K562 (cell line): ENCODE data around the gene GPR15LG. TPM values are rescaled to one million over a fixed set of nuclear protein-coding genes. Genes with fewer than 3 reads are reported as not detected.

Source experiments
- ATAC-seq: fragments of 200-7000 bp; cut with Tn5 transposase; 3 replicates; pipeline ENCODE4 v1.9.1; 2020; ENCODE audit warnings: moderate library complexity
- BruUV-seq: library from RNA; stranded (reverse); fragments of 400-500 nt; replicated peaks from 2 replicates; lab custom pipeline; 2021; lab: Mats Ljungman, UMichigan
- CTCF ChIA-PET: fragments of 300-600 bp; formaldehyde crosslinking; extraction: SDS; loops from one replicate; lab custom pipeline; 2021; ENCODE audit warnings: low intra/inter-chr PET ratio; lab: Yijun Ruan, JAX
- POLR2A ChIA-PET: fragments of 300-600, 350-650 bp; sonication (Branson Sonifier 250); formaldehyde crosslinking; extraction: SDS; loops from one replicate; lab custom pipeline; 2021; ENCODE audit warnings: antibody characterized with exemption, inconsistent platforms; lab: Yijun Ruan, JAX
- DNase-seq, 4 experiments: peaks; one replicate each; pipeline versions ENCODE4 v3.0.0 to v3.0.0-alpha.2; 2011 to 2018; ENCODE audit warnings: low spot score in 3 of 4, mixed read lengths in 3 of 4; ENCODE audit errors: extremely low read depth in 1 of 4
- FAIRE-seq: peaks from 2 replicates; lab custom pipeline; 2011; peaks lifted over from hg19 to GRCh38; lab: Jason Lieb, UNC
- H2AFZ ChIP-seq: 2 replicates; pipeline ENCODE4 v1.6.0; 2011; ENCODE audit warnings: low read depth, low read length, control low read depth, inconsistent platforms
- H3K27ac ChIP-seq: fragments of 200-600 bp; 3 replicates; pipeline ENCODE4 v1.8.0; 2011; ENCODE audit warnings: low read depth, mild to moderate bottlenecking, control low read depth, inconsistent platforms, low read length, moderate library complexity, mixed read lengths; ENCODE audit errors: extremely low read depth
- H3K27me3 ChIP-seq, 2 experiments: fragments of 300-600 bp in 1 of 2; 2 replicates in 1 of 2; 3 replicates in 1 of 2; pipeline versions ENCODE4 v1.6.0 to v1.8.0; 2011; ENCODE audit warnings: inconsistent platforms in 2 of 2, low read length in 2 of 2, mild to moderate bottlenecking in 1 of 2, mixed read lengths in 1 of 2, moderate library complexity in 1 of 2; ENCODE audit not compliant: control insufficient read depth in 2 of 2, insufficient read depth in 2 of 2
- H3K36me3 ChIP-seq: fragments of 300-600 bp; 3 replicates; pipeline ENCODE4 v1.8.0; 2011; ENCODE audit warnings: mild to moderate bottlenecking, low read length, inconsistent platforms; ENCODE audit not compliant: control insufficient read depth, insufficient read depth
- H3K4me1 ChIP-seq, 2 experiments: fragments of 200-600 bp in 1 of 2; replicated peaks in 1 of 2; 2 replicates in 1 of 2; 3 replicates in 1 of 2; pipeline versions ENCODE4 v1.5.1 to v1.8.0; 2011; ENCODE audit warnings: inconsistent platforms in 2 of 2, low read length in 2 of 2, mild to moderate bottlenecking in 1 of 2, mixed read lengths in 1 of 2, moderate library complexity in 1 of 2; ENCODE audit not compliant: control insufficient read depth in 2 of 2, insufficient read depth in 2 of 2
- H3K4me2 ChIP-seq: 2 replicates; pipeline ENCODE4 v1.6.1; 2011; ENCODE audit warnings: low read length, control low read depth, inconsistent platforms, mixed read lengths; ENCODE audit not compliant: insufficient read depth
- H3K4me3 ChIP-seq: fragments of 200-600 bp; sonication (generic), shearing (Covaris generic); 2 replicates; pipeline ENCODE4 v1.5.1; 2016; ENCODE audit warnings: control low read depth, inconsistent platforms
- H3K79me2 ChIP-seq: fragments of 200-600 bp; 3 replicates; pipeline ENCODE4 v1.8.0; 2011; ENCODE audit warnings: low read length, inconsistent platforms; ENCODE audit not compliant: control insufficient read depth, insufficient read depth
- H3K9ac ChIP-seq, 2 experiments: 2 replicates each; pipeline versions ENCODE4 v1.6.0 to v1.6.1; 2011; ENCODE audit warnings: low read depth in 2 of 2, low read length in 2 of 2, control low read depth in 1 of 2, inconsistent platforms in 1 of 2, mild to moderate bottlenecking in 1 of 2, mixed read lengths in 1 of 2; ENCODE audit not compliant: insufficient read depth in 1 of 2
- H3K9me1 ChIP-seq: one replicate; pipeline ENCODE4 v1.6.0; 2011; ENCODE audit warnings: inconsistent platforms, mild to moderate bottlenecking, low read length, moderate library complexity; ENCODE audit not compliant: control insufficient read depth, insufficient read depth
- H3K9me3 ChIP-seq: replicated peaks from 2 replicates; pipeline ENCODE4 v1.5.1; 2011; ENCODE audit warnings: low read depth, low read length, inconsistent platforms; ENCODE audit not compliant: control insufficient read depth, insufficient read depth
- H4K20me1 ChIP-seq: replicated peaks from 2 replicates; pipeline ENCODE4 v1.6.1; 2011; ENCODE audit warnings: low read length, inconsistent platforms, mixed read lengths; ENCODE audit not compliant: control insufficient read depth, insufficient read depth
- BRF1 ChIP-seq: IDR thresholded peaks from 3 replicates; pipeline ENCODE4 v1.6.1; 2011; ENCODE audit warnings: borderline replicate concordance, mild to moderate bottlenecking; ENCODE audit not compliant: insufficient read length; ENCODE audit errors: extremely low read depth
- CREB1 ChIP-seq, 2 experiments: sonication (generic) in 1 of 2; formaldehyde crosslinking in 1 of 2; IDR thresholded peaks; 2 replicates each; pipeline versions ENCODE4 v1.6.1 to v1.8.0; 2012 to 2022; ENCODE audit warnings: inconsistent platforms in 1 of 2, mild to moderate bottlenecking in 1 of 2, missing genetic modification reagents in 1 of 2, moderate library complexity in 1 of 2
- ETV5 ChIP-seq: sonication (generic); formaldehyde crosslinking; IDR thresholded peaks from 2 replicates; pipeline ENCODE4 v1.4.0; 2020; ENCODE audit warnings: low read depth, mild to moderate bottlenecking, missing genetic modification reagents
- FOXA3 ChIP-seq, 2 experiments: fragments of 450-650 bp in 1 of 2; sonication (generic) in 1 of 2; formaldehyde crosslinking; IDR thresholded peaks in 1 of 2; conservative IDR thresholded peaks in 1 of 2; 2 replicates each; pipeline versions ENCODE4 v1.4.0 to v1.8.0; 2020 to 2022; ENCODE audit warnings: mild to moderate bottlenecking in 2 of 2, missing genetic modification reagents in 1 of 2
- HDGF ChIP-seq: fragments of 450-650 bp; IDR thresholded peaks from 2 replicates; pipeline ENCODE4 v1.6.1; 2016
- MCM5 ChIP-seq: fragments of 450-650 bp; IDR thresholded peaks from 2 replicates; pipeline ENCODE4 v1.6.1; 2016; ENCODE audit warnings: low read depth
- MTA1 ChIP-seq: fragments of 450-650 bp; IDR thresholded peaks from 2 replicates; pipeline ENCODE4 v1.6.1; 2017; ENCODE audit warnings: borderline replicate concordance
- PURB ChIP-seq: sonication (generic); formaldehyde crosslinking; IDR thresholded peaks from 2 replicates; pipeline ENCODE4 v1.9.0; 2021; ENCODE audit warnings: low read depth, mild to moderate bottlenecking, missing genetic modification reagents
- RB1 ChIP-seq: fragments of 450-650 bp; IDR thresholded peaks from 2 replicates; pipeline ENCODE4 v1.6.1; 2017; ENCODE audit warnings: low read depth, mild to moderate bottlenecking
- SIN3A ChIP-seq, 2 experiments: fragments of 150-350 bp in 1 of 2; IDR thresholded peaks; 2 replicates each; pipeline ENCODE4 v1.6.1; 2011 to 2016; ENCODE audit warnings: borderline replicate concordance in 2 of 2, low read depth in 2 of 2, low read length in 2 of 2, mild to moderate bottlenecking in 2 of 2, moderate library complexity in 2 of 2; ENCODE audit not compliant: control insufficient read depth in 1 of 2
- WGBS: fragments of 100-300 bp; shearing (Covaris generic); methylation state at CpG from one replicate; pipeline ENCODE4 v1.1.6; 2016; ENCODE audit warnings: low coverage, mixed read lengths; ENCODE audit not compliant: insufficient coverage; ENCODE audit errors: missing lambda C conversion rate; 5-methylcytosine and 5-hydroxymethylcytosine counted together
- in situ Hi-C: fragments of 300-500 bp; cut with MboI; formaldehyde crosslinking; loops from 4 replicates; pipeline ENCODE4 v1.15.0; 2018; ENCODE audit warnings: inconsistent platforms, mixed read lengths
- intact Hi-C: fragments of 100-400 bp; cut with micrococcal nuclease; formaldehyde crosslinking; loops from 2 replicates; pipeline ENCODE4 v1.14.2; 2022
- polyA plus RNA-seq, 8 experiments: library from polyadenylated mRNA; depleted of rRNA in 4 of 8; stranded (reverse) in 5 of 8; unstranded in 3 of 8; fragments of >200 nt; fragmentation: Nextera tagmentation in 2 of 8; fragmentation: Illumina TruSeq in 1 of 8; extraction: Ambion mirVana in 2 of 8; extraction: Trizol in 1 of 8; gene quantifications; 2 replicates each; pipeline versions ENCODE4 v1.2.1 to v1.2.3, GENCODE V29; 2011 to 2014; ENCODE audit warnings: inconsistent platforms in 1 of 8, missing spikeins in 1 of 8
- total RNA-seq, 7 experiments: library from RNA; depleted of rRNA in 6 of 7; stranded (reverse); fragments of >200 nt in 6 of 7; fragmentation: Illumina TruSeq in 2 of 7; extraction: Trizol in 2 of 7; gene quantifications; 2 replicates each; pipeline versions ENCODE4 v1.2.1 to v1.2.3, GENCODE V29; 2011 to 2021; ENCODE audit warnings: low replicate concordance in 1 of 7
- TF ChIP-seq, protein P1 (sequence below), 2 experiments: fragments of 450-650 bp; conservative IDR thresholded peaks; 2 replicates each; pipeline ENCODE4 v1.6.1; 2017; ENCODE audit warnings: mild to moderate bottlenecking in 2 of 2, moderate library complexity in 2 of 2
- TF ChIP-seq, protein P2 (sequence below): fragments of 450-650 bp; IDR thresholded peaks from 2 replicates; pipeline ENCODE4 v1.6.1; 2016; ENCODE audit warnings: mild to moderate bottlenecking

The GPR15LG gene
- total and polyA plus RNA-seq, 9 of the 15 experiments (the other 6 are each of a cell fraction or from before 2014, with no cell fraction given): 0.51 TPM; not detected in 8

DNA sequence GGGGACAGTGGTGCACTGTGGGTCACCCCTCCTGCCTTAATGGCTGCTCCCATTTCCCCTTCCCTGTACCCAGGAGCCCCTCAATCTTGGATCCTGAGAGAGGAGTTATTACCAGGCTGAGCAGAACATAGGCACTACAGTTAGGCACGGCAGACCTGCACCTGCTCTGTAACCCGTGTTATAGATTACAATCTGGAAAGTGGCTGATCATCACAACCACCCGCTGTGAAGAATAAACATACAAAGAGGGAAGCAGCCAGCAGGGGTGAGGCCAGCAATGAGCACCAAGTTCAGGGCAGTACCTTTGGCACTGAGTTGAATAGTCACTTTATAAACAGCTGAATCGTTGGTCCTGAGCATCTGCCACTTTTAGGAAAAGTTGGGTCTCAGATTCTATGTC lies 22.5 kb downstream of the GPR15LG start:
- ChIA-PET POLR2A (no interaction called here), CTCF (no interaction called here)
- no peak overlapping the region for H3K9ac ChIP-seq
- no peak overlapping the region for H3K27ac ChIP-seq
- no peak overlapping the region for H2AFZ ChIP-seq
- ATAC-seq: no peak
- no peak for DNase-seq
- H3K9me1 ChIP-seq: no peaks in the 10 kb centered on the region
- H3K27me3 ChIP-seq: peaks cover 38 to 73% of the 10 kb centered on the region in 2 experiments
- 0% methylated on average over 4 of the region's 4 CpGs for WGBS
- intact Hi-C loops (no loop called here), in situ Hi-C loops (no loop called here)
- peaks cover 7 to 23% of the 10 kb centered on the region in 2 experiments; a peak in 4 of 5 replicates for H3K4me1 ChIP-seq
- no peaks in the 10 kb centered on the region for H3K79me2 ChIP-seq
- TF ChIP-seq FOXA3 (CRISPR knock-in tag; conservative IDR thresholded peaks at IDR 0.05 in 1 of 2, IDR thresholded peaks at IDR 0.05 in 1 of 2) (peak in 1 of 2 experiments; percentile 29; a peak in 1 of 4 replicates), MCM5 (no peak)
- no peak overlapping the region for H3K4me3 ChIP-seq
- H3K9me3 ChIP-seq: no peaks in the 10 kb centered on the region
- H3K36me3 ChIP-seq: no peaks in the 10 kb centered on the region
- H3K4me2 ChIP-seq: no peak overlapping the region
- BruUV-seq: no TSS peak
- FAIRE-seq: no peak
- H4K20me1 ChIP-seq: peaks cover 6% of the 10 kb centered on the region; the same call in 1 of the 2 replicates

DNA sequence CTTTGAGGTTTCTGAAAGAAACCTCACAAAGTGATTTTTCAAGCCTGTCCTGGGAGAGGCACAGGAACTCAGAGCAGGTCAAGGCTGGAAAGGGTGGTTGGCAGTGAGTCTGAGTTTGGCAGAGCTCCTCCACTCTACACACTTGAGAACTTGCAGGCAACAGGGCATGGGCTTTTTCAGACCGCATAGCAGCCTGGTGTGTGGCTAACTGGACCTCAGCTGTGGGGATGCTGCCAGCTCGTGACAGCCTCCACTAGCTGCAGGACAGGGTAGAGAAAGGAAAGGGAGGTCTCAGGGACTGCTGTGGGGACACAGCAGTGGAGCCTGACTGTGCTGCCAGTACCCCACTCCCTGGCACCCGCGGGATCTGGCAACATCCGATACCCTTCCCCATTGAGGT lies 23.3 kb downstream of the GPR15LG start:
- in situ Hi-C loops: no loop called here
- Histone ChIP-seq H3K4me2 (no peak overlapping the region), H3K4me3 (no peak overlapping the region), H3K27ac (no peak overlapping the region), H3K79me2 (no peaks in the 10 kb centered on the region), H3K9me3 (no peaks in the 10 kb centered on the region), H3K9me1 (no peaks in the 10 kb centered on the region), H2AFZ (no peak overlapping the region), H3K27me3 (peaks cover 36 to 64% of the 10 kb centered on the region in 2 experiments), H3K9ac (no peak overlapping the region), H3K4me1 (peaks cover 13 to 30% of the 10 kb centered on the region in 2 experiments; a peak in 4 of 5 replicates), H3K36me3 (no peaks in the 10 kb centered on the region), H4K20me1 (peaks cover 6% of the 10 kb centered on the region; the same call in 1 of the 2 replicates)
- ChIA-PET CTCF (no interaction called here), POLR2A (interaction anchor here (0.6 to 1.4 kb wide), 3 partner anchors 9 to 114 kb away, joined by 3 to 4 read pairs (median 3); no protein-coding TSS in a partner anchor)
- FAIRE-seq (no peak), DNase-seq (no peak), ATAC-seq (no peak)
- TF ChIP-seq ETV5 (CRISPR knock-in tag): no peak
- no peak for TF ChIP-seq PURB (CRISPR knock-in tag)
- TF ChIP-seq SIN3A (IDR thresholded peaks at IDR 0.05; ENCODE audit: borderline replicate concordance in 2 of 2, control insufficient read depth in 1 of 2, low read depth in 2 of 2, low read length in 2 of 2): no peak
- TF ChIP-seq HDGF: no peak
- TF ChIP-seq, protein P1, sequence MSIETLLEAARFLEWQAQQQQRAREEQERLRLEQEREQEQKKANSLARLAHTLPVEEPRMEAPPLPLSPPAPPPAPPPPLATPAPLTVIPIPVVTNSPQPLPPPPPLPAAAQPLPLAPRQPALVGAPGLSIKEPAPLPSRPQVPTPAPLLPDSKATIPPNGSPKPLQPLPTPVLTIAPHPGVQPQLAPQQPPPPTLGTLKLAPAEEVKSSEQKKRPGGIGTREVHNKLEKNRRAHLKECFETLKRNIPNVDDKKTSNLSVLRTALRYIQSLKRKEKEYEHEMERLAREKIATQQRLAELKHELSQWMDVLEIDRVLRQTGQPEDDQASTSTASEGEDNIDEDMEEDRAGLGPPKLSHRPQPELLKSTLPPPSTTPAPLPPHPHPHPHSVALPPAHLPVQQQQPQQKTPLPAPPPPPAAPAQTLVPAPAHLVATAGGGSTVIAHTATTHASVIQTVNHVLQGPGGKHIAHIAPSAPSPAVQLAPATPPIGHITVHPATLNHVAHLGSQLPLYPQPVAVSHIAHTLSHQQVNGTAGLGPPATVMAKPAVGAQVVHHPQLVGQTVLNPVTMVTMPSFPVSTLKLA (conservative IDR thresholded peaks at IDR 0.05): no peak
- TF ChIP-seq CREB1 (IDR thresholded peaks at IDR 0.05): no peak
- no peak for TF ChIP-seq CREB1 (CRISPR knock-in tag; IDR thresholded peaks at IDR 0.05)
- no peak for TF ChIP-seq RB1
- TF ChIP-seq, protein P2, sequence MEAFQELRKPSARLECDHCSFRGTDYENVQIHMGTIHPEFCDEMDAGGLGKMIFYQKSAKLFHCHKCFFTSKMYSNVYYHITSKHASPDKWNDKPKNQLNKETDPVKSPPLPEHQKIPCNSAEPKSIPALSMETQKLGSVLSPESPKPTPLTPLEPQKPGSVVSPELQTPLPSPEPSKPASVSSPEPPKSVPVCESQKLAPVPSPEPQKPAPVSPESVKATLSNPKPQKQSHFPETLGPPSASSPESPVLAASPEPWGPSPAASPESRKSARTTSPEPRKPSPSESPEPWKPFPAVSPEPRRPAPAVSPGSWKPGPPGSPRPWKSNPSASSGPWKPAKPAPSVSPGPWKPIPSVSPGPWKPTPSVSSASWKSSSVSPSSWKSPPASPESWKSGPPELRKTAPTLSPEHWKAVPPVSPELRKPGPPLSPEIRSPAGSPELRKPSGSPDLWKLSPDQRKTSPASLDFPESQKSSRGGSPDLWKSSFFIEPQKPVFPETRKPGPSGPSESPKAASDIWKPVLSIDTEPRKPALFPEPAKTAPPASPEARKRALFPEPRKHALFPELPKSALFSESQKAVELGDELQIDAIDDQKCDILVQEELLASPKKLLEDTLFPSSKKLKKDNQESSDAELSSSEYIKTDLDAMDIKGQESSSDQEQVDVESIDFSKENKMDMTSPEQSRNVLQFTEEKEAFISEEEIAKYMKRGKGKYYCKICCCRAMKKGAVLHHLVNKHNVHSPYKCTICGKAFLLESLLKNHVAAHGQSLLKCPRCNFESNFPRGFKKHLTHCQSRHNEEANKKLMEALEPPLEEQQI: no peak
- TF ChIP-seq BRF1: no peak
- TF ChIP-seq MTA1: no peak
- WGBS: 2% methylated on average over 5 of the region's 5 CpGs
- intact Hi-C loops: no loop called here
- BruUV-seq: no TSS peak
